ENCODE data around the gene FTO.
A peak's percentile ranks its signal among the peaks of the same experiment; 100 is the strongest.
"Not testable (repeated sequence)": the region's sequence is repeated elsewhere in the genome, so short reads cannot be mapped to it uniquely, and the experiment has no call there.

The FTO gene

GRCh38 chr16:53846549-53846948 lies 142.6 kb downstream of the FTO start:
- H3K36me3 ChIP-seq (ENCODE audit: control insufficient read depth, insufficient read depth, low read length); H3K9me3 ChIP-seq (ENCODE audit: control insufficient read depth, insufficient read depth, low read depth, low read length); H3K4me3 ChIP-seq (ENCODE audit: low read depth, low read length); H3K27me3 ChIP-seq (ENCODE audit: control insufficient read depth, insufficient read depth, low read length); H3K9ac ChIP-seq (ENCODE audit: low read length); H3K27ac ChIP-seq (ENCODE audit: low read depth, low read length): not testable (repeated sequence)
- peaks cover 17% of the 10 kb centered on the region for H3K4me1 ChIP-seq (ENCODE audit: control insufficient read depth, insufficient read depth, low read length)

- Histone ChIP-seq H3K4me3 (ENCODE audit: low read depth, low read length) (no peak overlapping the region), H3K4me1 (ENCODE audit: control insufficient read depth, insufficient read depth, low read length) (peaks cover 17% of the 10 kb centered on the region), H3K27ac (ENCODE audit: low read depth, low read length) (no peak overlapping the region), H3K27me3 (ENCODE audit: control insufficient read depth, insufficient read depth, low read length) (no peaks in the 10 kb centered on the region), H3K9me3 (ENCODE audit: control insufficient read depth, insufficient read depth, low read depth, low read length) (no peaks in the 10 kb centered on the region), H3K9ac (ENCODE audit: low read length) (no peak overlapping the region), H3K36me3 (ENCODE audit: control insufficient read depth, insufficient read depth, low read length) (no peaks in the 10 kb centered on the region)
Observed at GRCh38 chr16:53846971-53847370, 143.0 kb downstream of the FTO start.

DNA sequence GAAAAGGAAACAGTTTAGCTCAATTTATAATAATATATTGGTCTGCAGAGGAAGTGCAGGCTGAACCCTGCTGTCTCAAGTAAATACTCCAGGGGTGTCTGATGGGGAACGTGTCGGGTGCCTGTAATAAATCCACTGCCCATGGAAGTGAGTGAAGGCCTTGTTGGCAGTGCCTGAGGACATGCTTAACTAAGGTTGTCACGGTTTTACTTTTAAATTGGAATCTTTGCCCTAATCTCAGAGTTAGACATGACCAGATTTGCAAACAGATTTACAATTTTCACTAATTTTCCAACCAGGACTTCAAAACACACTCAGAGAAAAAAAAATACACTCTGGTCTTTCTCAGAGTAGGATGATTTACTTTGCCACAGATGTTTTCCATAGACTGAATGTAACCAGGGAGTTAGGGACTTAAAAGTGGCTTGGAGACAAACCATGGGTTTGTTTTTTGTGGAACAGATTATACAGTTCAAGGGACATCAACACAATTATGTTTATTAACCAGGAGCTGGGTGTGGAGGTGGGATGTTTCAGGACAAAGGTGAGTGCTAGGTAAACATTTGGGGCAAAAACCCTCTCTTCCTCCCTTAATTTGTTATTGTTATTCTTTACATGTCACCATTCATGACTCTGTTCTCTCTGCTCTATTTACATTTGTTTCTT lies 144.5 kb downstream of the FTO start:
- Histone ChIP-seq H3K4me1 (ENCODE audit: control insufficient read depth, insufficient read depth, low read length) (peaks cover 17% of the 10 kb centered on the region), H3K4me3 (ENCODE audit: low read depth, low read length) (no peak overlapping the region), H3K9ac (ENCODE audit: low read length) (no peak overlapping the region), H3K9me3 (ENCODE audit: control insufficient read depth, insufficient read depth, low read depth, low read length) (no peaks in the 10 kb centered on the region), H3K36me3 (ENCODE audit: control insufficient read depth, insufficient read depth, low read length) (no peaks in the 10 kb centered on the region), H3K27ac (ENCODE audit: low read depth, low read length) (0 out of 2 replicates have a peak overlapping the region, but pooled peaks have one; percentile 2), H3K27me3 (ENCODE audit: control insufficient read depth, insufficient read depth, low read length) (no peaks in the 10 kb centered on the region)

GRCh38 chr16:53848950-53849349 lies 145.0 kb downstream of the FTO start:
- Histone ChIP-seq H3K9me3 (ENCODE audit: control insufficient read depth, insufficient read depth, low read depth, low read length) (no peaks in the 10 kb centered on the region), H3K27me3 (ENCODE audit: control insufficient read depth, insufficient read depth, low read length) (no peaks in the 10 kb centered on the region), H3K4me1 (ENCODE audit: control insufficient read depth, insufficient read depth, low read length) (peaks cover 17% of the 10 kb centered on the region), H3K27ac (ENCODE audit: low read depth, low read length) (0 out of 2 replicates have a peak overlapping the region, but pooled peaks have one; percentile 2), H3K4me3 (ENCODE audit: low read depth, low read length) (no peak overlapping the region), H3K36me3 (ENCODE audit: control insufficient read depth, insufficient read depth, low read length) (no peaks in the 10 kb centered on the region), H3K9ac (ENCODE audit: low read length) (no peak overlapping the region)

DNA sequence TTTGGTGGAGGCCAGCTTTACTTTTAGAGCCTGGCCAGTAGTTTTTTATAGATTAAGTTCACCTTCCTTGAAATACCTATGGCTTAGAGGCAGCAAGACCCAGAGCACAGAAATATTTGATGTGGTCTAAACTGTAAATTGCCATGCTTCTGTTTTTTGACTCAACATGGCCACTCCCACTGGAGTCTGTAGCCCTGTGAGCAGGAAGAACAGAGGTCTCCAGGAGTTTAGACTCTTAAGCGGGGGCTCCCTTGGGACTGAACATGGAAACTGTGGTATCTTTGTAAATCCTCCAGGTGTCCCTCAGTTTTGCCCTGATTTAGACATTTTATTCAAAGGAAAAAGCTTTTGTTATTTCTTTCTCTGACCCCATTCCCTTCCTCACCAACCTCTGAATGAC lies 145.6 kb downstream of the FTO start:
- Histone ChIP-seq H3K4me1 (ENCODE audit: control insufficient read depth, insufficient read depth, low read length) (peaks cover 17% of the 10 kb centered on the region), H3K36me3 (ENCODE audit: control insufficient read depth, insufficient read depth, low read length) (no peaks in the 10 kb centered on the region)

DNA sequence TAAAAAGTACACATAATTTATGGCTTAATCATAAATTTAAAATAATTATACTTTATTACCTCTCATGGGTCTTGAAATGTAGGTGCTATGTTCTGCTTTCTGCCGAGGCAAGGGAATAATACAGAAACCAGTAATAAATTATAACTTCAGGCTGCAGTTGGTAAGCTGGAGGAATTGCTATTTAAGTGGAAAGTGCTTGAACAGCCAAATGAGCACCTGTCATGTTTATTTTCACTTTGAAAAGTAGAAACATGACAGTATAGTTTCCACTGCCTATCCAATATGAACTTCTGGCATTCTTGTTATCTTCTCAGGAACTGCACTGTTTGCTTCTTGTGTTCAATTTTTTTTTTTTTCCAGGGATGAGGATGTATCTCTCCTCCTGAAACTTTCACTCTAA lies 146.0 kb downstream of the FTO start:
- H3K4me3 ChIP-seq (ENCODE audit: low read depth, low read length) = no peak overlapping the region
- no peaks in the 10 kb centered on the region for H3K36me3 ChIP-seq (ENCODE audit: control insufficient read depth, insufficient read depth, low read length)
- no peak overlapping the region for H3K27ac ChIP-seq (ENCODE audit: low read depth, low read length)
- H3K9me3 ChIP-seq (ENCODE audit: control insufficient read depth, insufficient read depth, low read depth, low read length) = 0 out of 2 replicates have a peak, but pooled peaks cover 6% of the 10 kb centered on the region
- peaks cover 17% of the 10 kb centered on the region for H3K4me1 ChIP-seq (ENCODE audit: control insufficient read depth, insufficient read depth, low read length)
- no peaks in the 10 kb centered on the region for H3K27me3 ChIP-seq (ENCODE audit: control insufficient read depth, insufficient read depth, low read length)
- H3K9ac ChIP-seq (ENCODE audit: low read length) = no peak overlapping the region

More for the DNA sequence above, 145.6 kb downstream of the FTO start:
- Histone ChIP-seq H3K4me3 (ENCODE audit: low read depth, low read length) (no peak overlapping the region), H3K27ac (ENCODE audit: low read depth, low read length) (no peak overlapping the region), H3K27me3 (ENCODE audit: control insufficient read depth, insufficient read depth, low read length) (no peaks in the 10 kb centered on the region), H3K9me3 (ENCODE audit: control insufficient read depth, insufficient read depth, low read depth, low read length) (0 out of 2 replicates have a peak, but pooled peaks cover 6% of the 10 kb centered on the region), H3K9ac (ENCODE audit: low read length) (no peak overlapping the region)

DNA sequence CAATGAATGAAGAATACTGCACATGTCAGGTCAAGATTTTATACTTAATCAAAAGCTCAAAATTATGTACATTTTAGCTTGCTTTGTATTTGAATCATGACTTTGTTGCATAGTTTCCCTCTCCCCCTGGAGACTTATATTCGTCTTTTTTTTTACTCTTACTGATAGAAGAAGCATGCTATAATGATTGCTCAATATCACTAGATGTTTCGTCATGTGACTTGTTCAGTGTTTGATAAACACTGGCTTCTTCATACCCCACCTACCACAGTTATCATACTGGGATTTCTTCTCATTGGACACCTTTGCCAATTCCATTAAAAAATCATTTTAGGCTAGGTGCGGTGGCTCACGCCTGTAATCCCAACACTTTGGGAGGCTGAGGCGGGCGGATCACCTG lies 148.7 kb downstream of the FTO start:
- H3K27ac ChIP-seq (ENCODE audit: low read depth, low read length) = no peak overlapping the region

DNA sequence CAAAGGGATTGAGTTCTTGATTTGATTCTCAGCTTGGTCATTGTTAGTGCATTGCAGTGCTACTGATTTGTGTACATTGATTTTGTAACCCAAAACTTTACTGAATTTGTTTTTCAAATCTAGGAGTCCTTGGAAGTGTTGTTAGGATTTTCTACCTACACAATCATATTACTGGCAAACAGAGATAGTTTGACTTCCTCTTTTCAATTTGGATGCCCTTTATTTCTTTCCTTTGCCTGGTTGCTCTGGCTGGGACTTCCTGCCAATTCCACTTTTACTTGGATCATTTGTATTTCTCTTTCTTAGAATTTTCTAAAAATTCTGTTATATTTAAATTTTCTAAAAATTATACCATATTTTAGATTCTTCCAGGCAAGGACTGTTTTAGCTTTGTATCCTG lies 151.1 kb downstream of the FTO start:
- H3K9ac ChIP-seq (ENCODE audit: low read length) = no peak overlapping the region
- H3K36me3 ChIP-seq (ENCODE audit: control insufficient read depth, insufficient read depth, low read length) = no peaks in the 10 kb centered on the region
- no peaks in the 10 kb centered on the region for H3K4me1 ChIP-seq (ENCODE audit: control insufficient read depth, insufficient read depth, low read length)
- H3K27ac ChIP-seq (ENCODE audit: low read depth, low read length) = no peak overlapping the region
- H3K4me3 ChIP-seq (ENCODE audit: low read depth, low read length) = no peak overlapping the region
- 0 out of 2 replicates have a peak, but pooled peaks cover 6% of the 10 kb centered on the region for H3K9me3 ChIP-seq (ENCODE audit: control insufficient read depth, insufficient read depth, low read depth, low read length)
- no peaks in the 10 kb centered on the region for H3K27me3 ChIP-seq (ENCODE audit: control insufficient read depth, insufficient read depth, low read length)

More for the DNA sequence above, 148.7 kb downstream of the FTO start:
- no peaks in the 10 kb centered on the region for H3K27me3 ChIP-seq (ENCODE audit: control insufficient read depth, insufficient read depth, low read length)
- 0 out of 2 replicates have a peak, but pooled peaks cover 6% of the 10 kb centered on the region for H3K9me3 ChIP-seq (ENCODE audit: control insufficient read depth, insufficient read depth, low read depth, low read length)
- no peaks in the 10 kb centered on the region for H3K36me3 ChIP-seq (ENCODE audit: control insufficient read depth, insufficient read depth, low read length)
- no peak overlapping the region for H3K9ac ChIP-seq (ENCODE audit: low read length)
- no peak overlapping the region for H3K4me3 ChIP-seq (ENCODE audit: low read depth, low read length)
- peaks cover 17% of the 10 kb centered on the region for H3K4me1 ChIP-seq (ENCODE audit: control insufficient read depth, insufficient read depth, low read length)

GRCh38 chr16:53855511-53855910 lies 151.6 kb downstream of the FTO start:
- Histone ChIP-seq H3K9me3 (ENCODE audit: control insufficient read depth, insufficient read depth, low read depth, low read length) (0 out of 2 replicates have a peak, but pooled peaks cover 6% of the 10 kb centered on the region), H3K36me3 (ENCODE audit: control insufficient read depth, insufficient read depth, low read length) (no peaks in the 10 kb centered on the region), H3K9ac (ENCODE audit: low read length) (no peak overlapping the region), H3K27ac (ENCODE audit: low read depth, low read length) (no peak overlapping the region), H3K4me3 (ENCODE audit: low read depth, low read length) (no peak overlapping the region), H3K27me3 (ENCODE audit: control insufficient read depth, insufficient read depth, low read length) (no peaks in the 10 kb centered on the region), H3K4me1 (ENCODE audit: control insufficient read depth, insufficient read depth, low read length) (no peaks in the 10 kb centered on the region)

GRCh38 chr16:53859995-53860540 lies 156.1 kb downstream of the FTO start:
- Histone ChIP-seq H3K9me3 (ENCODE audit: control insufficient read depth, insufficient read depth, low read depth, low read length) (no peaks in the 10 kb centered on the region), H3K4me3 (ENCODE audit: low read depth, low read length) (no peak overlapping the region), H3K9ac (ENCODE audit: low read length) (no peak overlapping the region), H3K27ac (ENCODE audit: low read depth, low read length) (no peak overlapping the region), H3K4me1 (ENCODE audit: control insufficient read depth, insufficient read depth, low read length) (peaks cover 16% of the 10 kb centered on the region), H3K36me3 (ENCODE audit: control insufficient read depth, insufficient read depth, low read length) (no peaks in the 10 kb centered on the region), H3K27me3 (ENCODE audit: control insufficient read depth, insufficient read depth, low read length) (no peaks in the 10 kb centered on the region)

DNA sequence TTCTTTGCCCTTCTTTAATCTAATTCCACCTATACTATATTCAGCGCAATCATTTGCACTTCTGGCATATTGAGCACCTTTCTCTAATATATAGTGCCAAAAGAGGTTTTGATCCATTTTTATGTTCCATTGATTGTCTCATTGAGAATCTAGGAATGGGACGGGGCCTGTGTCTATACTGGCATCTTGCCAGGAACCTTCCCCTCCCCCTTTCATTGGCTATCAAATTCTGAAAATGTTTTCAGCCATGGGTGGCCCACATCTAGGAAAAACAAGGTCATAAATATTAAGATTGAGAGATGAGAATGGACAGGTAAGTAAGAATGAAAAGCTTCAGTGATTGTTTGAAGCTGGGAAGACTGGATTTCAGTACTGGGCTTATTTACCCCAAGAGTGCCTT lies 159.9 kb downstream of the FTO start:
- Histone ChIP-seq H3K9me3 (ENCODE audit: control insufficient read depth, insufficient read depth, low read depth, low read length) (no peaks in the 10 kb centered on the region), H3K4me1 (ENCODE audit: control insufficient read depth, insufficient read depth, low read length) (peaks cover 29% of the 10 kb centered on the region), H3K36me3 (ENCODE audit: control insufficient read depth, insufficient read depth, low read length) (no peaks in the 10 kb centered on the region), H3K9ac (ENCODE audit: low read length) (no peak overlapping the region), H3K27me3 (ENCODE audit: control insufficient read depth, insufficient read depth, low read length) (no peaks in the 10 kb centered on the region), H3K27ac (ENCODE audit: low read depth, low read length) (0 out of 2 replicates have a peak overlapping the region, but pooled peaks have one; percentile 78), H3K4me3 (ENCODE audit: low read depth, low read length) (no peak overlapping the region)

Measured in HUES6 (cell line).